HG03095 (cell line): ENCODE data around the gene FOXL1.

Experiments used
- ATAC-seq: cut with Tn5 transposase; IDR thresholded peaks from one replicate; pipeline ENCODE4 v1.9.1; 2021; ENCODE audit warnings: moderate library complexity; ENCODE audit not compliant: unreplicated experiment

The FOXL1 gene

DNA sequence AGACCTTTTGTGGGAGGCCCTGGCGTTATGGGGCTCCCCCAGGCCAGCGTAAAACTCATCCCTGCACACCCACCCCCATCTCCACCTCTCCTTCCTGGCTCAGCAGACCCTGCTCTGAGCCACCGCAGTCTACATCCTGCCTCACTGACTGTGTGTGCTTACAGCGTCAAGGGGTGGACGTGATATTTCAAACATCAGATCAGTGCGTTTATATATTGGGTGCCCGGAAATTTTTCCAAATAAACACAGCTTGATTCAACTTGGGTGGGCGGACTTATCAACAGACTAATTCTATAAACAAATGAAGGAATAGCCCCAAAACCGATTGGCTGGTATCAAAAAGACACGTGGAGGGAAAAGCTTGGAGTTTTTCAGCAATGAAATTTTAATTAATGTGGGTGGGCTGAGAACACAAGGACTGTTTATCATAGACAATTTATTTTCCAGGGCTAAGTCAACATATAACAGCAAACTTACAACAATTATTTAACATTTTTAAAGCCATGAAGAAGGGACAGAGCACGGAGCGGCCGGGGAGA is at the start of gene FOXL1:
Gene FOXL1, plus strand, starts transcription at position 489 of the 539 bp plus-strand sequence. CDS start 175 bp downstream, outside the sequence.
- no peak for ATAC-seq

DNA sequence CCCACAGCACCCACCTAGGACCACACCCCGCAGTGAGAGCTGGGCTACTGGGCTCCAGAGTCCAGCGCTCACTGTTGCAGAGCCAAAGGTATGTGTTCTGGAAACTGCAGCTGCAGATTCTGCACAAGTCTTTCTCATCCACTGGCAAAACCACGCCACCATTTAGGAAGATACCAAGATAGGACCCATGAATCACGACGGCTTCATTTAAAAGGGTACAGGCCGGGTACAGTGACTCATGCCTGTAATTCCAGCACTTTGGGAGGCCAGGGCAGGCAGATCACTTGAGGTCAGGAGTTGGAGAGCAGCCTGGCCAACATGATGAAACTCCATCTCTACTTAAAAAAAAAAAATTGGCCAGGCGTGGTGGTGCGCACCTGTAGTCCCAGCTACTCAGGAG is 49.2 kb upstream of the FOXL1 start:
- no peak for ATAC-seq

DNA sequence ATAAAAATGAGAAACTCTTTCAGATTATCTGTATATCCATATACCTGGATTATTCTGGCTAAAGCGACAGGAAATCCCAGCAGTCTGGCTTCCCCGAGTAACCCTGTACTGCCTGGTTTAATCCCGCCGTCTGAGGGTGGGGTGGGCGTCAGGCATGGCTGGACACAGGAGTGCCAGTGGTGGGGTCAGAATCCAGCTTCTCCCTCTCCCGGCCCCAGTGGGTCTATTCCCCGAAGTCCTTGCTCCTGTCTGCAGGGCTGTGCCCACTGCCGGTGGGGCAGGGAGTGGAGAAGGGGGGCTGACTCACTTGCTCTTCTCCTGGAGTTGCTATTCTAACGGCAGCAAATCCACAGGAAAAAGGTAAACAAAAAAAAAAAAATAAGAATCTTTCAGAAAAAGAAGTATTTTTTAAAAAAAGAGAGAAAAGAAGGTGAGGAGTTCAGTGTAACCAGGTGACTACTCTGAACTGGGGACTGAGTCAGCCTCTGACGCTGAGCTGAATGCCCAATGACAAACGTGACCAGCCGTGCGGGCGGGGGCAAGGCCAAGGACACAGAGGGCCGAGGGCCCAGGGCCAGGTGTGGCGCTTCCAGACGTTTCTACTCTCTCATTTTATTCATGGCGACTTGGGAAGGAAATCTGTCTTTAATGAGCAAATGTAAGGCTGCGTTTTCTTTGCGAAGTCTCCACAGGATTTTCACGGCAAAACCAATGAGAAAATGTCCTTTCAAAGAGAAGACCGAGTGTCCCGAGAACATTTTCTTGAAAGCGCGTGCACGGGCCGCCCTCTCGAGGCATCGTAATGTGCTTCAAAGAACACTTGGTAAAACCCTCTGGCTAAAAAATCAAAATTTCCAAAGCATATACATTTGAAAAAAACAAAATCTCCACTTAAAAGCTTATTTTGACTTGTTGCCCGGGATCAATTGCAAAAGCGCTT is 47.8 kb upstream of the FOXL1 start:
- ATAC-seq, result no peak

DNA sequence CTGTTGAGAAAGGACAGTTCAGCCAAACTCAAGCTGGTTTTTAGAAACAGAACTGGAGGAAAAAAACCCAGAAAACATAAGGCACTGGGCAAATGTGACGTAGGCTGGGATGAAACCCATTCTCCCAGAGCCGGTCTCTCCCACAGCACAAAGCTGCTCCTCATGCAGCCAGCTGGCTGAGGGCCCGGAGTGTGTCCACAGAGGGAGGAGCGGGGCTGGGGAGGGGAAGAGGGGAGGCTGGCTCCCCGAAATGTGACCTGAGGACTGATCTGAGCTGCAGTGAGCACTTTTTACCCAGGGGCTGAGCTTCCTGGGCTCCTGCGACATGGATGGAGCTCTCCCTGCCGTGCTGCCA is 47.2 kb upstream of the FOXL1 start:
- ATAC-seq, result no peak

DNA sequence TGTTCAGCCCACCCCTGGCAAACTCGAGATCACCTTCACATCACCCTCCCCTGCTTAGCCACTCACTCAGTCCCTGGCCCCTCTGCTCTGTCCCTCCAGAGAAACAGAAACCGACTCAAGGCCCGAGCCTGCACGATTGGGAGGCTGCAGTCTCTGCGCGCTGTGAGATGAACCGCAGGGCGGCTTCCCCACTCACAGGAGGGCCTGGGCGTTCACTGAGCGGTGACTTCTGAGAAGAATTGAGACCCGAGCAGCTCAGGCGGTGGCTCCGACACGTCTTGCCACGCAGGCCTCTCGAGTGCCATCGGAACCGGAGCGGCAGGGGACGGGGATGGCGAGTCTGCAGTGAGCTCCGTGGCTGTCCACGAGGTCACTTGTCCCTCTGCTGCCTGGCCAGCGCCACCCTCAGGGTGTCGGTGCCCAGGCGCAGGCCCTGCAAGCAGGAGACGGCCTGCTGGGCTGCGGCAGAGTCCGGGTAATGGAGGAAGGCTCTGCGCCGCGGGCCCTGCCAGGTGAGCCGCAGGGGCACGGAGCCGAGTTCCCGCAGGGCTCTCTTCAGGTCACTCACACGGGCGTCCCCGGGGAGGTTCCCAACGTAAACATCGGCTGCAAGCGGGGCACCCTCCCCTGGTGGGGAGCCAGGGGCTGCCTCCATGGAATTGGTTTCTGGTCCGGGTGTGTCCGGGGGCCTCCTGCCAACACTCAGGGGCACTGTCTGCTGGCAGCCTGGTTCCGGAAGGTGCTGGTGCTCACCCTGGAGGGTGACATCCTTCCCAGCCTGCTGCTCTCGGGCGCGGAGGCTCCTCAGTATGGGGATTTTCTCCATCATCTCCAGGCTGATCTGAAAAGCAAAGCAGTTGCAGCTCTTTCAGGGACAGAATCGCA is 46.5 kb upstream of the FOXL1 start:
- no peak for ATAC-seq

DNA sequence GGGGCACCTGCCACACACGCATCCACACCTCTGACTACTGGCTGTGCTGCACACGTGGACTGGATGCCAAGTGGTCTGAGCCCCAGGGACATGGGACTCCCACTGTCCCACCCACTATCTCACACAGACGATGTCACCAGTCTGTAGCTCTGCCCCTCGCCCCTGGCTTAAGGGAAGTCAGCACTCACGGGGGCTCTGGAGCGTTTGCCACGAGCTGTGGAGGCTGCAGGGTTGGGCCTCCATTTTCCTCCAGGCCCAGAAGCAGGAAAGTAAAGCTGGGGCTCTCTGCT is 45.9 kb upstream of the FOXL1 start:
- ATAC-seq, result no peak

DNA sequence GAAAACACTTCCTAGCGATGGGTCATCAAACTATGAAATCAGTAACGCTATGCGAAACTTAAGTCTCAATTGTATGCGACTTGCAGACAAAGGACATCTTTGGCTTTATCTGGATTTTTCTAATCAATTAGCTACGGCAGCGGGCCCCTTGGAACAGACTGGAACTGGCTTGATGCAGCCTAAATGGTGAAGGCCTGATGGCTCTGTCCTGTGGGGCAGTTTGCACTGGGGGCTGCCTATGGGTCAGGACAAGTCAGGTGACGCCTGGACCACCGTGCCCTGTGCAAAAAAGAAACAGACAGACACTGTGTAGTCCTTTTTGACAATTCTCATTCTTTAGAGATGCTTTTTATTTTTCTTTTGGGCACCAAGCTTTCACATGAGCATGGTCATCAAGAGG is 45.3 kb upstream of the FOXL1 start:
- ATAC-seq, result no peak

DNA sequence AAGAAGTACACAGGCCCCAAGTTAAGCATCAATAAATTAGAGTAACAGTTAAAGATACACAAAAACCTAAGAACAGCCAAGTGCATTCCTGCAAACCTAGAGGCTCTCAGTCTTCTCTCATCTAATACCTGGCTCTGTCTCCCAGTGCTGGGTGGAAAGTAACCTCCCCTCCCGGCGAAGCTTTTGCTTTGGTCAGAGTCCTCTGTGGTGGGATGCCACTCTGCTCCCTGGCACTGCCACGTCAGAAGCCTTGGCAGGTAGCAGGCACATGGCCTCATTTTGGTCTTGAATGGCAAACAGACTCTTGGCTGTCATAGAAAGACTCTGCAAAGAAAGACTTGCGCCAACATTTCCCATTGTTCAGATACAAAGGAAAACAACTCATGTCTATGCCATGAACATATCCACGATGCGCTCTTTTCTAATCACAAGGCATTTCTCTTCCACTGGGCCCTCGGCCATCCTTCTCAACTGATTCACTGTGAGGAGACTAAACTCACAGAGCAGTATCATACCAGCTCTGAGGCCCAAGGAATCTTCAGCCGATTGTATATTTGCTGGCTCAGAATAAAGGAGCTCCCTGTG is 44.5 kb upstream of the FOXL1 start:
- ATAC-seq, result no peak

DNA sequence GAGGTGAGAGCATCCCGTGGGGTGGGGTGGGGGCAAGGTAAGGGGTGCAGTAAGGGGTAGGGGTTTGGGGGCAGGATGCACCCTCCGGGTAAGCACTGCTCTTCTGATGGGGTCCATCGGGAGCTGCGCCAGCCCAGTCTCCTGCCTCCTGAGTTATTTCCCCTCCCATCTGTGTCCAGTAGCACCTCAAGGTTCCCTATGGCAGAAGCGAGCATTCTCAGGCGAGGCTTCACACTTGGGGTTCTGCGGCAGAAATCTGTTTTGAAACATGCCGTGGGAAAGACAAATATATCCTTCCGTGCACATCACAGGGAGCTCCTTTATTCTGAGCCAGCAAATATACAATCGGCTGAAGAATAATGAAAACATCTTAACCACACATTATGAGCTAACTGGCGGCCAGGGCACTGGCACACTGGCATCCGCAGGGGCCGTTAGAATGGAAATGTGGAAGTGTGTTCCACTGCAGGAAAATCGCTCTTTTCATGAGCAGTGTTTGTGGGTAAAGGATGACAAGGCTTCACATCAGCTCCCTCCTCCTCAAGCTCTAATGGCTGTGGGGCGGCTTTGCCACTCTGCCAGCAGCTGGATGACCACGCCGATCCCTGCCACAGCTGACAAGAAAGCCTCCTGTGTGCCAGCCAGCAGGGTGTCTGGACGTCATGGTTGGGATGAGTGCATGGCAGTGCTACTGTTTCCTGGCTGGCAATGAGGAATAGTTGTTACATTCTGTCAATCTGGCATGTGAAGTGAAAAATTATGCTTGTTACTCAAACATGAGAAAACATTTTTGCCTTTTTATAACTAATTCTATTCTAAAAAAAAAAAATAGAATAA is 43.4 kb upstream of the FOXL1 start:
- ATAC-seq, result no peak

DNA sequence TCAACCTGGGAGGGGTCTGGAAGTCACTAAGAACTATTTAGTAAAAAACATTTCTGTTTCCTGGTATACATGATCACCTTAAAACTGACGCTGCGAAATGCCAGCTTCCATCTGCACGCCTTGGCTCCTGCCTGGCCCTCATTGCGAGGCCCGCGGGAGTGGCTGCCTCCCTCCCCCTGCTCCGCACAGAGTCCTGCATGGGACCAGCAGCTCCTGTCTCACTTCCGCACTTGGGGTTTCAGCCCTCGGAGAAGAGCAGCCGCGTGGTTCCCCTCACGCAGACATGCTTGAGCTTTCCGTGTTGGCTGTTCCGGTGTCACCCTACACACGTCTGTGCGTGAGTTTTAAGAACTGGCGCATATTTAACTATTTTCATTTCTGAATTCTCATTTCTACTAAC is 41.7 kb upstream of the FOXL1 start:
- ATAC-seq, result no peak

DNA sequence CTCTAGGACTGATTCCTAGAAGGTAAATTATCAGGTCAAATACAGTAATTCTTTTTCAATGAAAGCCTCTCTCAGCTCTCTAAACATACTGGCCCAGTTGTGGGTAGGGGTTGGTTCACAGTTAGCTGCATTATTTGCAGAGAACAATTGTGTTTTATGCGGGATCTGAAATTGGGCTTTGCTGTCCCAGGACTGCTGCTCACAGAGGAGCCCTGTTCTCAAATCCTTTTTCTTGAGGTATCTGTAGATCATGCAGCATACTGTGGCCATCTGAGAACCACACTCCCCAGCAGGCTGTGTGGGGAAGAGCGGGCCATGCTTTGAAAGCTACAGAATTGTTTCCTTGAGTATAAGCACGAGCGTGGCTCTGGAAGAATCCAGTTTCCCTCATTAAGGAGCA is 40.9 kb upstream of the FOXL1 start:
- no peak for ATAC-seq

DNA sequence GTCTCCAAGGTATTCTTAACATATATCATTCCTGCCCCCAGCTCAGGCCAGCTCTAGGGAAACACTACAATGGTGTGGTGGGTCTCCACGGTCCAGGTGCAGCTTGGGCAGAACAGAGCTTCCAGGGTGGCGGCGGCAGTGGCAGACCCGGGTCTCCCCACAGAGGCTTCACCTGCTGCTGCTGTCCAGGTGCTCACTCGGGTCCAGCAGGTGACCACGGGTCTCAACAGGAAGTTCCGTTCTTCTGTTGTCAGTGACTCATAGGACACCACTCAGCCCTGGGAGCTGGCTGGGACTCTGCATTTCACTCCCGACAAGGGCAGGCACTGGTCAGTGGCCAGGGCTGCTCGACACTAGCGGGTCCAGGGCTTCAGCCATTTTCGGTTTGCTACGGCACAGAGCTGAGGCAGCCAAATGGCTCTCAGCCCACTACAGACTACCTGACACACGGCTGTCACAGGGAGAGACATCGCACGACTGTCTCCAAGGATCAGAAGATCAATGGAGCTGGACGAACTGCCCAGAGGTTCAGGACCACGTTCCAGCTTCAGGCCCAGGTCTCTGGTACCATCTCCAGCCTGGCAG is 40.1 kb upstream of the FOXL1 start:
- no peak for ATAC-seq

DNA sequence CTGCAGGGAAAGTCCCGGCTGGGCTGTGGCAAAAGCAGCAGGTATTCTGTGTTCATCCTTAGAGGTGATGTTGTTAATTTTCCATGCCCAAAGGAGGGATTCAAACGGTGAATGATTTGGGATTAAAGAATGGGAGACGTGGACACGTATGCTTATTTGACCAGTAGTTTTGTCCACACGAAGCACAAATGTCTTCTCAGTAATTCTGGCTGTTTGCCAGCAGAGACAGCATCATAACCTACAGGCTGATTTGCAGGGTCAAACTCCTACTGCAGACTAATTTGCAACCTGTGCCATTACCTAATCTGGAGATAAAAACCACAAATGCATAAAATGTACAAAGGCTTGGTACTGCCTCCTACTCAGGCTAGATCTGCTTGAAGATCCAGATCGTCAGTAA is 37.5 kb upstream of the FOXL1 start:
- ATAC-seq, result no peak

DNA sequence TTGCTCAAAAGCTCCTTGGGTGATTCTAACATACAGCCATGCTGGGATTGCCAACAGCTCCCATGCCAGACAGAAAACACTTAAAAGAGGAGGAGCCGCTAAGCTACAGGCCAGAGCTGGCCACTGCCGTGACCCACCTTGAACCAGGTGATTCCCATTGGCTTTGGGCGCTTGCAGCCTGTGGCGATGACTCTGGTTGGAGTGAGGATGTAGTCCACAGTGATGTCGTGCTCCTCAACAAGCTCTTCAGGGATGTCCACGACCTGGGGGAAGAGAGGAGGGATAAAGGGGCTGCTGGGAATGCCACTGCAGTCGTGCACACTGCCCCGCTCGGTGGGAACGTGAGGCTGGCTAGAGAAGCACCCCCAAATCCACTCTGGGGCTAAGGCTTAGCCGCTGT is 36.8 kb upstream of the FOXL1 start:
- no peak for ATAC-seq

DNA sequence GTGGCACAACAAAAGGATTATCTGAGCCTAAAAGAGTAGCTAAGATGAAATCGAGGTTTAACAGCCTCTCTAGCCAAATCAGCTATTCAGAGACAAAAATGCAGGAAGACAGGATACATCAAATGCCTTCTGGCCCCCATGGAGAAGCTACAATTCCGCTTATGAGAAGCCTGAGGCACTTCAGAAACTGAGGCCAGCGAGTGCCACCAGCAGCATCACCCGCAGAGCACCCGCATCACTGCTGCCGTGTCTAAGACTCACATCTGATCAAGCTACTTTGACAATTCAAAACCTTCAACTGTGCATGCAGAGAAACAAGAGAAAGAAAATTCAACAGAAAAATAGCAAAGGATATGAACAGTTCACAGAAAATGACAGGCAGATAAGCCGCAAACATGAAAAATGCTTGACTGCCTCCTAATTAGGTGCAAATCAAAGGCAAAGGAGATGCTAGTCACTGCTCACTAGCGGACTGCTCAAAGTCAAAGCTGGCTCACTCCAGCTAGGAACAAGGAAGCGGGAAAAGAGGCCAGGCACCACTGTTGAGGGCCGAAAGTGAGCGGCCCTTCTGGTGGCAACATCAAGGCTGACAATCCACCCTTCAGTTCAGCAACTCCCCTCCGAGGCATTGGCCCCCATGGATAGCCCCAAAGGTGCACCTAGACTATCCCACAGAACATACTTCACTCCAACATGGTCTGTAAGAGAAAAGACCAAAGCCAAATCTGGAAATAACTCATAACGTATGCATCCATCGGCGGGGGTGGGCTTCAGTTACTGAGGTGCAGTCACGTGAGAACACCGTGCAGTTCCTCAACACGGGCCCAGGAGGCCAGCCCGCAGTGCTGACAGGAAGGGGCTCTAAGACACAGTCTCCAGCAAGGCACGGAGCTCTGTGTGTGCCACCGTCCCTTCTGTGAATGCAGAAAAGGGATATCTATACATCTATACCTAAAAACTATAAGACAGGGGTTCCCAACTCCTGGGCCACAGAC is 35.3 kb upstream of the FOXL1 start:
- ATAC-seq, result no peak

DNA sequence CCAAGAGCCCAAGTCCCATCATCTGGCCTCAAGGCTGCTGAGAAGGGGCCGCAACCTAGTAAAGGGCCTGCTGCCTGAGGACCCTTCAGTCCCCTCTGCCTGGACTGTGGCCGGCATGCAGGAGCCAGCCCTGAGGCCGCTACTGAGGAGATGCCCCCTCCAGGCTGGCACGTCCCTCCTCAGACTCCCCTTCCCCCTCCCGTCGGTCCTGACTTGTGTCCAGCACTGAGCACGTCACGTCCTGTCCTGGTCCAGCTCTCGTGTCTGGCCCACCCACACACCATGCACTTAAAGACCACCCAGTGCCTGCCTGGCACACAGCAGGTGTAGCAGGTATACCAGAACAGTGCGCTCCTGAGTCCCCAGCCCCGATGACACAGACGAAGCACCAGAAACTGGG is 32.9 kb upstream of the FOXL1 start:
- no peak for ATAC-seq

DNA sequence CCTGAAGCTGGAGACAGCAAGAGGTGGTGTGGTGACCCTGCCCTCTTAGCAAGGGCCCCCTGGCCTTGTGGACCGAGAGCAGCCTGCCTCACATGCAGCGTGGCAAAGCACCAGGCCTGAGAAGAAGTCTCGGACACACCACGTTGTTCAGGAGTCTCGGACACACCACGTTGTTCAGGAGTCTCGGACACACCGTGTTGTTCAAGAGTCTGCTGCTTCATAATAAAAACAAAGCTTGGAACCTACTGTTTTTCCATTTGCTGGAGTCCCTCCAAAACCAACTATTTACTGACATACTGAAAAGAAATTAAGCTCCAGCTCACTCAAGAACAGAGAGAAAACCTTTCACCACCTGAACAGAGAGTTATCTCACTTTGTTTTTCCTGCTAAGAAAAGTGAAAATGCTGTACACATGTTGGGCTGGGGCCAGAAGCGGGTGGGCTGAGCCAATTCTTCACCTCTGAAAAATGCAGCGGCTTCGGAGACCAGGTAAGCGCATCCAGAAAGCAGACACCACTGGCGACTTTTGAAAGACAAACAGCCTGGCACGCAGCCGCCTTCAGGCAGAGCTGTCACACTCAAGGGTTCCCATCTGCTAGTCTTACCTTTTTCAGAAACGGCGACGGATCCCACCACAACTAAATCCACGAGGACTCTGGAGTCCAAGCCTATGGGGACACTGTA is 32.3 kb upstream of the FOXL1 start:
- ATAC-seq, result no peak

DNA sequence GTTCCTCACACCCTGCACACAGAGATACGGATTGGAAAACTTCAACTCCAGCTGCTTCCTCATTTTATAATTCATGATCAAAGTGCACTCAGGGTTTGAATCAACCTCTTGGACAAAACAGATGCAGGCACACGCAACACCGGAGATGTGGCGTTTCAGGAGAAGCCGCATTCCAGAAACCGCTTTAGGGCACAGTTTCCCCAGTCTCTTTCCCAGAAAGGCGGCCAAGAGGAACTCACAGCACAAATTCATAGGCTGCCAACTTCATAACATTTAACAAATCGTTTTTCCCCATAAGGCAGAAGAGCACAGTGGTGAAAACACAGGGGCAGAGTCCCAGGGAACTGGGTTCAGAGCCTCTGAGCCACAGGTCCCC is 31.7 kb upstream of the FOXL1 start:
- ATAC-seq, result no peak

DNA sequence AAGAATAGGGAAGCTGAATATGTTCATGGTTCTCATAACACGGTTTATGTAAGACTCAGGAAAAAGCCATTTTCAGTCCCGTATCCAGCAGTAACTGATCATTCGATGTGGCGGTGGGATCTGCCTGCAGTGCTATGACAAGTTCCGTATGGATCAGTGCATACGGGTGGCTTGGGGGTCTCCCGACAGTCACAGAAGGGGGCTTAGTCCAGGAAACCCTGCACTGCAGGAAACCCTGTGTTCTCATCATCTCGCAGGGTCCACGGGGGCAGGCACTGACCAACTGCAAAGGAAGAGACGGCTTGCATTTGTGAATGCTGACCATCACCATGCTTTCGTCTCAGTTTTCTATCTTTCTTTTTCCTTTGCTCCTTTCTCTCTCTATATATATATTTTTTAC is 31.1 kb upstream of the FOXL1 start:
- ATAC-seq, result no peak
